MM.1S (cell line): ENCODE measurements around the gene DNAJB11.

ENCODE experiments used
- DNase-seq: peaks from one replicate; pipeline ENCODE4 v3.0.0-alpha.2; 2015
- H2AFZ ChIP-seq: fragments of 300-600 bp; sonication (generic); 2 replicates; pipeline ENCODE4 v1.6.0; 2016; ENCODE audit warnings: antibody characterized with exemption, low read length
- H3F3A ChIP-seq: fragments of 300-600 bp; sonication (generic); 2 replicates; pipeline ENCODE4 v1.6.1; 2016; ENCODE audit warnings: mild to moderate bottlenecking, antibody characterized with exemption, low read length, moderate library complexity, mixed read lengths; ENCODE audit not compliant: insufficient read depth
- H3K27ac ChIP-seq: fragments of 300-600 bp; sonication (generic); 2 replicates; pipeline ENCODE4 v1.5.1; 2016; ENCODE audit warnings: mild to moderate bottlenecking, low read length
- H3K27me3 ChIP-seq: fragments of 300-600 bp; sonication (generic); replicated peaks from 2 replicates; pipeline ENCODE4 v1.6.0; 2016; ENCODE audit warnings: low read length; ENCODE audit not compliant: insufficient read depth
- H3K36me3 ChIP-seq: fragments of 300-600 bp; sonication (generic); replicated peaks from 2 replicates; pipeline ENCODE4 v1.6.1; 2016; ENCODE audit warnings: mild to moderate bottlenecking, low read length, mixed read lengths; ENCODE audit not compliant: insufficient read depth
- H3K4me1 ChIP-seq: fragments of 300-600 bp; sonication (generic); 2 replicates; pipeline ENCODE4 v1.6.1; 2016; ENCODE audit warnings: low read length, mixed read lengths
- H3K4me2 ChIP-seq: fragments of 300-600 bp; sonication (generic); 2 replicates; pipeline ENCODE4 v1.6.0; 2016; ENCODE audit warnings: low read depth, low read length
- H3K4me3 ChIP-seq: fragments of 300-600 bp; sonication (generic); 2 replicates; pipeline ENCODE4 v1.5.1; 2016; ENCODE audit warnings: low read length, mixed read lengths
- H3K79me2 ChIP-seq: fragments of 300-600 bp; sonication (generic); 2 replicates; pipeline ENCODE4 v1.6.1; 2016; ENCODE audit warnings: mixed run types, low read length, mixed read lengths
- H3K9ac ChIP-seq: fragments of 300-600 bp; sonication (generic); 2 replicates; pipeline ENCODE4 v1.6.1; 2016; ENCODE audit warnings: low read length, mixed read lengths
- H3K9me2 ChIP-seq: fragments of 300-600 bp; sonication (generic); replicated peaks from 2 replicates; pipeline ENCODE4 v1.6.1; 2016; ENCODE audit warnings: mild to moderate bottlenecking, low read length, mixed read lengths; ENCODE audit not compliant: insufficient read depth
- H3K9me3 ChIP-seq: fragments of 300-600 bp; sonication (generic); replicated peaks from 2 replicates; pipeline ENCODE4 v1.6.1; 2016; ENCODE audit warnings: mild to moderate bottlenecking, low read length, mixed read lengths; ENCODE audit not compliant: insufficient read depth
- H4K20me1 ChIP-seq: fragments of 300-600 bp; sonication (generic); 2 replicates; pipeline ENCODE4 v1.6.1; 2016; ENCODE audit warnings: mild to moderate bottlenecking, low read length, moderate library complexity, mixed read lengths; ENCODE audit not compliant: insufficient read depth
- CTCF ChIP-seq: fragments of 300-600 bp; sonication (generic); IDR thresholded peaks from 2 replicates; pipeline ENCODE4 v1.5.1; 2016; ENCODE audit warnings: antibody characterized with exemption, low read length, mixed read lengths
- EZH2 ChIP-seq: fragments of 300-600 bp; sonication (generic); optimal IDR thresholded peaks from 2 replicates; pipeline ENCODE3; 2017; ENCODE audit warnings: low read depth, mild to moderate bottlenecking, antibody characterized with exemption, low read length, mixed read lengths
- EZH2phosphoT487 ChIP-seq: fragments of 300-600 bp; sonication (generic); IDR thresholded peaks from 2 replicates; pipeline ENCODE4 v1.6.1; 2018; ENCODE audit warnings: antibody characterized with exemption, low read length

Gene DNAJB11

DNA sequence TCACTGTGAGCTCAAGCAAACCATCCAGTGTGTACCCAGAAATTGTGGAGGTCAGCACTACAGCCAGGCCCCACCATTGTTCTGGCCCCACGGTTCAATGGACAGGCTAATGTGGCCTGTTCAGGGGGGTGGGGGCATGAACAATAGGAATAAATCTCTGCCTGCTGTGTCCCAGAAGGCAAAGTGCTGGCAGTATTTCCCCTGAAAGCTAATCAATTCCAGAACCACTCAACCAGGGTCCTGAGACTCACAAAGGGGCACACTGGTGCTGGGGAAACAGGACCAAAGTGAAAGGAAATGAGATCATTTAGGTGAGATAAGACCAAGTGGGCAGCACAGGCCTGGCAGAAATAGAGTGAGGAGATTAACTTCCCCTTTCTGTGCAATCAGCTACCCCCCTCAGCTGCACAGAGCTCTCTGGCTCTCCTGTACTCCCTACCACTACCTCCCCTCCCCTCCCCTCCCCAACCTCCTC is 37.9 kb upstream of the DNAJB11 start:
- Histone ChIP-seq H3F3A (no peaks in the 10 kb centered on the region), H3K4me3 (no peak overlapping the region), H3K27ac (no peak overlapping the region), H3K9me3 (no peaks in the 10 kb centered on the region), H2AFZ (no peak overlapping the region), H3K27me3 (no peaks in the 10 kb centered on the region), H3K4me1 (no peaks in the 10 kb centered on the region), H4K20me1 (no peaks in the 10 kb centered on the region), H3K4me2 (no peak overlapping the region), H3K79me2 (no peaks in the 10 kb centered on the region), H3K36me3 (no peaks in the 10 kb centered on the region), H3K9ac (no peak overlapping the region), H3K9me2 (no peaks in the 10 kb centered on the region)
- no peak for TF ChIP-seq EZH2
- DNase-seq: no peak

DNA sequence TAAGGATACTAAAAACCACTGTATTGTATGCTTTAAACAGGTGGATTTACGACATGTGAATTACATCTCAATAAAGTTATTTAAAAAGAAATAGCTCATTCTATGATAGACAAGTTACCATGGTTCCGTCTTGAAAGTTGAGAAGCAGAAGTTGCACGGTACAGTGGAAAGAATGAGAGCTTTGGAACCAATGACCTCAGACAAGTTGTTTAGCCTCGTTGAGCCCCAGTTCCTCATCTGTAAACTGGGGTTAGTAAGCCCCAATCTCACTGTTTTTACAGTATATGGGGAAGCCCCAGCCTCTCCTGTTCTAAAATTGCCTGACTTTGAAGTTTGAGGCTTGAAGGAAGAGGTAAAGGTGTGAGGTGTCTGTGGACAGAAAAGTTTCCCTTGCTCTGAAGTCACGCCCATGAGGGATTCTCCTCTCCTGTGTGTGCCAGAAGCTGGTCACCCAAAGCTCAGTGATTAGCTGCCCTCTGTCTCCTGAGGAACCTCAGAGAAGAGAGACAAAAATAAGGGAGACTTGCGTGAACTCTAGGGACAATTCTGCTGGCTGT is 36.3 kb upstream of the DNAJB11 start:
- Histone ChIP-seq H3K27me3 (no peaks in the 10 kb centered on the region), H3K27ac (no peak overlapping the region), H3K9me2 (no peaks in the 10 kb centered on the region), H3K79me2 (no peaks in the 10 kb centered on the region), H3K9me3 (no peaks in the 10 kb centered on the region), H3K36me3 (no peaks in the 10 kb centered on the region), H3K4me3 (no peak overlapping the region), H3K4me2 (no peak overlapping the region), H3F3A (no peaks in the 10 kb centered on the region), H3K9ac (no peak overlapping the region), H2AFZ (no peak overlapping the region), H4K20me1 (no peaks in the 10 kb centered on the region), H3K4me1 (no peaks in the 10 kb centered on the region)
- DNase-seq: no peak
- TF ChIP-seq EZH2 (no peak), CTCF (no peak), EZH2phosphoT487 (no peak)

DNA sequence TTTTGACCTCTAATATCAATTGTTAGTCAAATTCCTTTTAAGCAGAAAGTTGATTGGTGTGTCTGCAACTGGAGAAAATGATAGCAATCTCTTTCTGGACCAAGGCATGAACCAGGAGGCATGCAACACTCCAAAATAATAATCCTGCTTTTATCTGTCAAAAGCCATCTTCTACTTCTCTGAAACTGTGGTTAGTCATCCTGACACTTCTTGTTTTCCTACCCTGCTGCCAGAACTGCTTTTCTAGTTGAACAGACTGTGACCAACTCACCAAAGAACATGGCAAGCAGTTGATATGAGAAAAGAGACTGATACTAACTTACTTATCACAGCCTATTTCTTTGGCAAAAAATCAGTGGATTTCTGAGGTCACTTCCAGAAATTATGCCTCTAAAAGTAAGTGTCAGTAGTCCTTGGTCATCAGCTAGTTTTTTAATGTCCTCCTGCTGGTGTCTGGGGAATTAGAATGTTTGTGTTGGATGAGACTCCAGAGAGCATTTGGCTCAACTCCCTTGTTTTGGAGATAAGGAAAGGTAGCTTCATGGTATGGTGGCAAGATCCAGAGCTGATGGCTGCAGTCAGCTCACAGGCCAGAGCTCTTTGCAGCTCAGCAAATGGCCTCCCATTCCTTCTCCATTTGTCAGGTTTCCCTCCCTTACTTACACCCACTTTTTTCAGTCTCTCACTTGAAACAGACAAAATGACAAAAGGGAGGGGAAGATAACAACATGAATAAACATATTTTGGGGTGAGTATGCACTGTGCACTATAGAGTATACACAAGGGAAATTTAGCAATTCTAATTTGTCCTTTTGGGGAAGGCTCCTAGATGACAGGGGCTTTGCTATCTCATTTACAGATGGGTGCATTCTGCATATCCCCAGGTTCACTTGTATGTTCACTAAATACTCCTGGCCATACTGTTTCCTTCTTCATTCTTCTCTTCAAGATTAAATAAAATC is 33.4 kb upstream of the DNAJB11 start:
- no peaks in the 10 kb centered on the region for H3K79me2 ChIP-seq
- H3K9ac ChIP-seq: no peak overlapping the region
- no peak overlapping the region for H2AFZ ChIP-seq
- no peak overlapping the region for H3K4me3 ChIP-seq
- H3K27me3 ChIP-seq: no peaks in the 10 kb centered on the region
- DNase-seq: no peak
- H3K27ac ChIP-seq: no peak overlapping the region
- H3K36me3 ChIP-seq: no peaks in the 10 kb centered on the region
- no peaks in the 10 kb centered on the region for H3K9me3 ChIP-seq
- no peaks in the 10 kb centered on the region for H3F3A ChIP-seq
- H3K9me2 ChIP-seq: no peaks in the 10 kb centered on the region
- TF ChIP-seq EZH2: no peak
- no peak for TF ChIP-seq CTCF
- no peak for TF ChIP-seq EZH2phosphoT487
- H3K4me1 ChIP-seq: peaks cover 6% of the 10 kb centered on the region; the same call in 1 of the 2 replicates
- H3K4me2 ChIP-seq: no peak overlapping the region
- H4K20me1 ChIP-seq: no peaks in the 10 kb centered on the region

GRCh38 chr3:186538779-186539178 is 31.7 kb upstream of the DNAJB11 start:
- no peak overlapping the region for H3K9ac ChIP-seq
- H3K27ac ChIP-seq: no peak overlapping the region
- H3K36me3 ChIP-seq: no peaks in the 10 kb centered on the region
- DNase-seq: no peak
- H3K9me3 ChIP-seq: no peaks in the 10 kb centered on the region
- no peak overlapping the region for H2AFZ ChIP-seq
- H3K27me3 ChIP-seq: no peaks in the 10 kb centered on the region
- no peaks in the 10 kb centered on the region for H3K79me2 ChIP-seq
- H3K4me2 ChIP-seq: no peak overlapping the region
- no peak for TF ChIP-seq EZH2phosphoT487
- TF ChIP-seq EZH2: no peak
- no peaks in the 10 kb centered on the region for H4K20me1 ChIP-seq
- H3K4me3 ChIP-seq: no peak overlapping the region
- peaks cover 6% of the 10 kb centered on the region; the same call in 1 of the 2 replicates for H3K4me1 ChIP-seq
- H3K9me2 ChIP-seq: no peaks in the 10 kb centered on the region
- no peaks in the 10 kb centered on the region for H3F3A ChIP-seq
